ENCODE data around the gene VPS9D1.

- no peak for TF ChIP-seq EZH2phosphoT487 (IDR thresholded peaks at IDR 0.05; ENCODE audit: insufficient read depth, low read depth)
- TF ChIP-seq EZH2 (IDR thresholded peaks at IDR 0.05; ENCODE audit: insufficient read depth, poor library complexity, severe bottlenecking): no peak
Measured at GRCh38 chr16:89700100-89700648, 20.5 kb downstream of the VPS9D1 start.
